Activated T-cell treated with anti-CD3 and anti-CD28 coated beads for 24 hours (primary cell): ENCODE data around the gene ZNF516.

Experiments used
- DNase-seq: peaks from one replicate; pipeline ENCODE4 v3.0.0-alpha.2; 2020; ENCODE audit warnings: low read depth

Gene ZNF516

GRCh38 chr18:76358774-76359173 lies 136.3 kb downstream of the ZNF516 start:
- no peak for DNase-seq

GRCh38 chr18:76357585-76358260 lies 137.3 kb downstream of the ZNF516 start:
- DNase-seq = no peak

GRCh38 chr18:76357174-76357573 lies 137.9 kb downstream of the ZNF516 start:
- no peak for DNase-seq

GRCh38 chr18:76356666-76357065 lies 138.4 kb downstream of the ZNF516 start:
- DNase-seq = no peak

GRCh38 chr18:76354348-76354747 lies 140.7 kb downstream of the ZNF516 start:
- no peak for DNase-seq

GRCh38 chr18:76353500-76353899 lies 141.5 kb downstream of the ZNF516 start:
- DNase-seq = no peak

GRCh38 chr18:76353046-76353445 lies 142.0 kb downstream of the ZNF516 start:
- DNase-seq = no peak

- no peak for DNase-seq
Observed at GRCh38 chr18:76351961-76352581, 143.0 kb downstream of the ZNF516 start.

- DNase-seq = no peak
Observed at GRCh38 chr18:76350134-76351025, 144.7 kb downstream of the ZNF516 start.

- DNase-seq = peak; percentile 61
Observed at GRCh38 chr18:76349067-76349715, 145.9 kb downstream of the ZNF516 start.

GRCh38 chr18:76348267-76349066 lies 146.6 kb downstream of the ZNF516 start:
- DNase-seq = no peak

- no peak for DNase-seq
Observed at GRCh38 chr18:76347341-76347740, 147.7 kb downstream of the ZNF516 start.

- DNase-seq = no peak
Observed at GRCh38 chr18:76346490-76347130, 148.4 kb downstream of the ZNF516 start.

- no peak for DNase-seq
Observed at GRCh38 chr18:76345901-76346300, 149.1 kb downstream of the ZNF516 start.

- DNase-seq = no peak
Observed at GRCh38 chr18:76343938-76344569, 151.0 kb downstream of the ZNF516 start.

GRCh38 chr18:76340410-76340809 lies 154.6 kb downstream of the ZNF516 start:
- DNase-seq = no peak

- DNase-seq = no peak
Observed at GRCh38 chr18:76339246-76339620, 155.8 kb downstream of the ZNF516 start.

GRCh38 chr18:76338619-76339245 lies 156.3 kb downstream of the ZNF516 start:
- no peak for DNase-seq

- DNase-seq = no peak
Observed at GRCh38 chr18:76338088-76338487, 157.0 kb downstream of the ZNF516 start.
